ENCODE data around the gene ITGAD. TPM values are rescaled to one million over a fixed set of nuclear protein-coding genes. Genes with fewer than 3 reads are reported as not detected.

ITGAD gene
- total and polyA plus RNA-seq, 2 of the 4 experiments (the other 2 are of a cell fraction): not detected

DNA sequence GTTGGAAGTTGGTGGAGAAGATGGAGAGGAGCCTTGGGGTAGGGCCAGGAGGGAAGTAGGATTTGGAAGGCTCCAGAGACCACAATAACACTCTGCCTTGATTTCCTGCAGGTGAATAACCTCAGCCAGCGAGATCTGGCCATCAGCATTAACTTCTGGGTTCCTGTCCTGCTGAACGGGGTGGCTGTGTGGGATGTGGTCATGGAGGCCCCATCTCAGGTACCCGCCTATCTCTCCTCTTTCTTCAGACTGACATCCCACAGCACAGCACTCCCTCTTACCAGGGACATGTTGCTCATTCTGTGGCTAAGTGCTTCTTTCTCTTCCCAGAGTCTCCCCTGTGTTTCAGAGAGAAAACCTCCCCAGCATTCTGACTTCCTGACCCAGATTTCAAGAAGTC lies 30.1 kb downstream of the ITGAD start:
- H2BK5ac ChIP-seq (ENCODE audit: low read depth, low read length, poor library complexity, severe bottlenecking): no peak overlapping the region
- no peak overlapping the region for H2AK5ac ChIP-seq (ENCODE audit: low read depth, low read length)
- H3K36me3 ChIP-seq (ENCODE audit: control insufficient read depth, insufficient read depth, low read length): no peaks in the 10 kb centered on the region
- H4K20me1 ChIP-seq (ENCODE audit: insufficient read depth, low read length): no peaks in the 10 kb centered on the region
- no peaks in the 10 kb centered on the region for H3K9me1 ChIP-seq (ENCODE audit: insufficient read depth, low read length)
- no peak overlapping the region for H3K18ac ChIP-seq (ENCODE audit: low read depth, low read length)
- no peak overlapping the region for H3K9ac ChIP-seq (ENCODE audit: low read depth, low read length)
- no peak overlapping the region for H4K5ac ChIP-seq (ENCODE audit: low read depth, low read length)
- H3K23ac ChIP-seq (ENCODE audit: low read depth, low read length): no peak overlapping the region; the same call in 1 of the 2 replicates
- H3K9me3 ChIP-seq (ENCODE audit: control insufficient read depth, insufficient read depth, low read length): no peaks in the 10 kb centered on the region; the same call in none of the 2 replicates
- WGBS, 2 experiments (ENCODE audit: extremely low coverage in 2 of 2, insufficient read length in 1 of 2): no CpG with 5 or more reads among the region's 3 CpGs
- H4K91ac ChIP-seq (ENCODE audit: insufficient read depth, low read depth, low read length): no peak overlapping the region
- H2BK120ac ChIP-seq (ENCODE audit: low read depth, low read length): no peak overlapping the region
- CTCF ChIA-PET: no interaction called here
- no peak overlapping the region for H3K27ac ChIP-seq (ENCODE audit: insufficient read depth, low read length)
- H3K79me1 ChIP-seq (ENCODE audit: low read depth in 1 of 2, low read length in 2 of 2): no peaks in the 10 kb centered on the region
- H2BK20ac ChIP-seq (ENCODE audit: low read depth, low read length): no peak overlapping the region
- TF ChIP-seq BHLHE40 (IDR thresholded peaks at IDR 0.05; ENCODE audit: low read depth, low read length) (no peak), MAZ (IDR thresholded peaks at IDR 0.05; ENCODE audit: borderline replicate concordance, low read depth, low read length) (no peak), POLR2A (IDR thresholded peaks at IDR 0.05; ENCODE audit: low read depth, low read length) (no peak), CEBPB (IDR thresholded peaks at IDR 0.05; ENCODE audit: low read depth, low read length) (no peak), USF2 (IDR thresholded peaks at IDR 0.05; ENCODE audit: low read depth, low read length) (no peak)
- POLR2A ChIA-PET (ENCODE audit: unreplicated experiment): no interaction called here
- no peak overlapping the region for H2AK9ac ChIP-seq (replicated peaks; ENCODE audit: low read depth, low read length, poor library complexity)
- no peak overlapping the region for H3K4ac ChIP-seq (ENCODE audit: low read depth, low read length)
- H2BK15ac ChIP-seq (ENCODE audit: low read depth, low read length): no peak overlapping the region
- no peak overlapping the region for H3K4me3 ChIP-seq (ENCODE audit: insufficient read depth, low read depth, low read length)
- intact Hi-C loops (cut with micrococcal nuclease): no loop called here
- no peak for ATAC-seq (ENCODE audit: low read depth)
- H3K56ac ChIP-seq (ENCODE audit: extremely low read depth, insufficient read depth, low read length): no peak overlapping the region
- H3K27me3 ChIP-seq (ENCODE audit: control insufficient read depth, insufficient read depth, low read length): peaks cover 23% of the 10 kb centered on the region
- dilution Hi-C loops (cut with HindIII; ENCODE audit: low sequenced_read_pairs, unreplicated experiment): no loop called here
- BruUV-seq (replicated peaks): no TSS peak
- no peak overlapping the region for H3K14ac ChIP-seq (replicated peaks; ENCODE audit: low read depth, low read length)
- H3K4me1 ChIP-seq (ENCODE audit: control insufficient read depth, insufficient read depth, low read length): no peaks in the 10 kb centered on the region
- DNase-seq: no peak
- no peak overlapping the region for H4K8ac ChIP-seq (ENCODE audit: low read depth in 2 of 2, low read length in 2 of 2)
- no peak overlapping the region for H2AFZ ChIP-seq (replicated peaks; ENCODE audit: low read length, poor library complexity)
- in situ Hi-C loops (cut with MboI; ENCODE audit: low sequenced_read_pairs): no loop called here
- H3K4me2 ChIP-seq (ENCODE audit: low read depth, low read length): no peak overlapping the region
